Sigmoid colon (tissue), 4 donors: ENCODE measurements around the gene TRAF3.

Experiments used
- POLR2A ChIP-seq, 2 donors: fragments of 450-650 bp; IDR thresholded peaks; one replicate each; pipeline ENCODE4 v1.6.1; 2016; ENCODE audit warnings: antibody characterized with exemption in 2 of 2, mild to moderate bottlenecking in 2 of 2, moderate library complexity in 2 of 2
- POLR2AphosphoS5 ChIP-seq, 4 donors: sonication (generic); formaldehyde crosslinking; IDR thresholded peaks; one replicate each; pipeline ENCODE4 v1.6.1; 2017; ENCODE audit warnings: antibody characterized with exemption in 4 of 4
- TF ChIP-seq, protein P1 (sequence below), 4 experiments: fragments of 450-650 bp in 3 of 4; fragments of 200-600 bp in 1 of 4; IDR thresholded peaks; one replicate each; pipeline ENCODE4 v1.5.1; 2016 to 2019; ENCODE audit warnings: antibody characterized with exemption in 4 of 4, mild to moderate bottlenecking in 3 of 4, moderate library complexity in 2 of 4

DNA sequence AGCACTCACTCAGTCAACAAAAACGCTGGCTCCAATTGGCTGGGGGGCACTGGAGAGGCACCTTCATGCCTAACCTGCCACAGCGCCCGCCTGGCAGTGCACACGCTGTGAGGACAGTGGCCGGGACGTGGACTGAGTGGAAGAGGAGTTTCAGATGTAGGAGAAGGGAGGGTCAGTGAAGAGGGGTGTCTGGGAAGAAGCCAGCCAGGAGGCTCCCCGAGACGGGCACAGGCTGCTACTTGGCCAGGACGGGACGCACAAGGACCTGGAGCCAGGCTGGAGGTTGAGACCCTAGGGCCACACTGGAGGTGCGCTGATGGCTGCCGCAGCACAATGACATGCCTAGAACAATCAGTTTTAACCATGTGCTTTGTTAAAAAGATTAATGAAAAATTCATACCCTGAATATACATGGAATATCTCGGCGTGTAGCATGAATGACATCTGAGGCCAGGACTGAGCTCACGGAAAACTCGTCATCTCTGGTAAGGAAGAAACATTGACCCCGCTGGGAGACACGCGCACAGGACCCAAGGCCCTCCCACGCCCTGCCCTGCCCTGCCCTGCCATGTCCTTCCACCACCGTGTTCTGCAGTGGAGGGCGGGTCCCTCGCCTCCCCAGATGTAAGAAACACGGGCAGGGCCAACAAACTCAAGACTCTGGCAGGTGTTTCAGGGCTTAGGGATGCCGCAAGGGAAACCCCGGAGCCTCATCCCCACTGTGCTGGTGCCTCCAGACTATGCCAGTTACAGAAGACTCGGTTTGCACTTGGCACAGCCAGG, 170.3 kb downstream of the TRAF3 start:
- TF ChIP-seq, protein P1, sequence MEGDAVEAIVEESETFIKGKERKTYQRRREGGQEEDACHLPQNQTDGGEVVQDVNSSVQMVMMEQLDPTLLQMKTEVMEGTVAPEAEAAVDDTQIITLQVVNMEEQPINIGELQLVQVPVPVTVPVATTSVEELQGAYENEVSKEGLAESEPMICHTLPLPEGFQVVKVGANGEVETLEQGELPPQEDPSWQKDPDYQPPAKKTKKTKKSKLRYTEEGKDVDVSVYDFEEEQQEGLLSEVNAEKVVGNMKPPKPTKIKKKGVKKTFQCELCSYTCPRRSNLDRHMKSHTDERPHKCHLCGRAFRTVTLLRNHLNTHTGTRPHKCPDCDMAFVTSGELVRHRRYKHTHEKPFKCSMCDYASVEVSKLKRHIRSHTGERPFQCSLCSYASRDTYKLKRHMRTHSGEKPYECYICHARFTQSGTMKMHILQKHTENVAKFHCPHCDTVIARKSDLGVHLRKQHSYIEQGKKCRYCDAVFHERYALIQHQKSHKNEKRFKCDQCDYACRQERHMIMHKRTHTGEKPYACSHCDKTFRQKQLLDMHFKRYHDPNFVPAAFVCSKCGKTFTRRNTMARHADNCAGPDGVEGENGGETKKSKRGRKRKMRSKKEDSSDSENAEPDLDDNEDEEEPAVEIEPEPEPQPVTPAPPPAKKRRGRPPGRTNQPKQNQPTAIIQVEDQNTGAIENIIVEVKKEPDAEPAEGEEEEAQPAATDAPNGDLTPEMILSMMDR (IDR thresholded peaks at IDR 0.05) = no peak
- no peak for TF ChIP-seq POLR2A (IDR thresholded peaks at IDR 0.05)
- no peak for TF ChIP-seq POLR2AphosphoS5 (IDR thresholded peaks at IDR 0.05)
